ENCODE results near the gene INTU. TPM values are rescaled to one million over a fixed set of nuclear protein-coding genes. Genes with fewer than 3 reads are reported as not detected.

The INTU gene
- total and polyA plus RNA-seq, 4 donors = 0.30 to 1.7 (median 1.1) TPM

DNA sequence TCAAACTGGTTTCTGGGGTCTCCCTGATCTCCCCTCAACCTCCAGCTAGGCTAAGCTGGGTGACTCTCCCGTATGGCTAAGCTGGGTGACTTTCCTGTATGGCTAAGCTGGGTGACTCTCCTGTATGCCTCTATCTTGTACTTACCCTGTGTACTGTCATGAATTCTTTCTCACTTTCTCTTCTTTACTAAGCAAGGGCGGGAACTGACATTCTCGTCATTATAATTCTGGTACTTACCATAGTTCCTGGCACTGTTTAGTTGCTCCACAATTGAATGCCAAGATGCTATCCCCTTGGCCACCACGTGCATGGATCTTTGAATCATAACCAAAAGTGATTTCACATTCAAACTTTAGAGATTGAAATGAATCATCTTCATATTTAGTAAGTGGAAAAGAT is 8.8 kb downstream of the INTU start:
- DNase-seq (ENCODE audit: low spot score) = no peak
- no peak for TF ChIP-seq RAD21 (IDR thresholded peaks at IDR 0.05)
- TF ChIP-seq, protein P1, sequence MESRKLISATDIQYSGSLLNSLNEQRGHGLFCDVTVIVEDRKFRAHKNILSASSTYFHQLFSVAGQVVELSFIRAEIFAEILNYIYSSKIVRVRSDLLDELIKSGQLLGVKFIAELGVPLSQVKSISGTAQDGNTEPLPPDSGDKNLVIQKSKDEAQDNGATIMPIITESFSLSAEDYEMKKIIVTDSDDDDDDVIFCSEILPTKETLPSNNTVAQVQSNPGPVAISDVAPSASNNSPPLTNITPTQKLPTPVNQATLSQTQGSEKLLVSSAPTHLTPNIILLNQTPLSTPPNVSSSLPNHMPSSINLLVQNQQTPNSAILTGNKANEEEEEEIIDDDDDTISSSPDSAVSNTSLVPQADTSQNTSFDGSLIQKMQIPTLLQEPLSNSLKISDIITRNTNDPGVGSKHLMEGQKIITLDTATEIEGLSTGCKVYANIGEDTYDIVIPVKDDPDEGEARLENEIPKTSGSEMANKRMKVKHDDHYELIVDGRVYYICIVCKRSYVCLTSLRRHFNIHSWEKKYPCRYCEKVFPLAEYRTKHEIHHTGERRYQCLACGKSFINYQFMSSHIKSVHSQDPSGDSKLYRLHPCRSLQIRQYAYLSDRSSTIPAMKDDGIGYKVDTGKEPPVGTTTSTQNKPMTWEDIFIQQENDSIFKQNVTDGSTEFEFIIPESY (IDR thresholded peaks at IDR 0.05) = no peak
- no peak for TF ChIP-seq HNF4G (IDR thresholded peaks at IDR 0.05)

DNA sequence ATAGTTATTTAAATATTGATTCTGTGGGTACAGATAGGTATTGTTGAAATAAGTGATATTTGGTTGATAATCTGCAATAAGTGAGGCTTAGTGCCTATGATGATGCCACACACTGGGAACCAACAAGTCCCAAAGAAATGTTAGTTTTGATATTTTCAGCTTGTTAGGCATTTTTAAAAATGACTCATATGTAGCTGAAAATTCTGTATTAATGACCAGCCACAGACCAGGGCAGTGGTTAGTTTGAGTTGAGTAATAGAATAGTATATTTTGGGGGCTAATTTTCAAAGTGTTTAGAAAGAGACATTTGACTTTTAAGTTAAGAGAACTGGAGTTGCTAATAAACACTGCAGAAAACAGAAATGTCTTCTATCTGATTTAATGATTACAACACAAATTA is 9.4 kb downstream of the INTU start:
- Histone ChIP-seq H3K4me3 (ENCODE audit: low read depth in 1 of 3, low read length in 3 of 3) (no peak overlapping the region), H3K9ac (ENCODE audit: low read depth in 1 of 2, low read length in 2 of 2) (no peak overlapping the region), H3K4me1 (ENCODE audit: control insufficient read depth in 4 of 4, insufficient read depth in 4 of 4, low read length in 3 of 4) (no peaks in the 10 kb centered on the region), H3K9me3 (ENCODE audit: control insufficient read depth in 4 of 4, low read length in 3 of 4) (peaks cover 0 to 3% (median 0%) of the 10 kb centered on the region in 4 donors), H3K27ac (ENCODE audit: low read depth in 1 of 2, low read length in 2 of 2) (no peak overlapping the region), H3K27me3 (ENCODE audit: control insufficient read depth in 4 of 4, insufficient read depth in 4 of 4, low read length in 3 of 4) (no peaks in the 10 kb centered on the region), H3K36me3 (ENCODE audit: control insufficient read depth in 4 of 4, insufficient read depth in 3 of 4, low read depth in 1 of 4, low read length in 3 of 4) (peaks cover 0 to 1% (median 0%) of the 10 kb centered on the region in 4 donors)
- DNase-seq (ENCODE audit: low spot score) = no peak
- TF ChIP-seq YY1 (IDR thresholded peaks at IDR 0.05) (no peak), RXRA (IDR thresholded peaks at IDR 0.05) (no peak), HNF4G (IDR thresholded peaks at IDR 0.05) (no peak), FOXA1 (IDR thresholded peaks at IDR 0.05) (no peak), HNF4A (conservative IDR thresholded peaks at IDR 0.05) (no peak), JUND (IDR thresholded peaks at IDR 0.05) (no peak), RAD21 (IDR thresholded peaks at IDR 0.05) (no peak), GABPA (IDR thresholded peaks at IDR 0.05 in 1 of 2, conservative IDR thresholded peaks at IDR 0.05 in 1 of 2) (no peak), NR2F2 (IDR thresholded peaks at IDR 0.05) (no peak), FOXA2 (IDR thresholded peaks at IDR 0.05) (no peak), EGR1 (IDR thresholded peaks at IDR 0.05; ENCODE audit: low read depth in 2 of 2) (no peak), SP1 (IDR thresholded peaks at IDR 0.05) (no peak), TAF1 (conservative IDR thresholded peaks at IDR 0.05) (no peak)
- TF ChIP-seq, protein P2, sequence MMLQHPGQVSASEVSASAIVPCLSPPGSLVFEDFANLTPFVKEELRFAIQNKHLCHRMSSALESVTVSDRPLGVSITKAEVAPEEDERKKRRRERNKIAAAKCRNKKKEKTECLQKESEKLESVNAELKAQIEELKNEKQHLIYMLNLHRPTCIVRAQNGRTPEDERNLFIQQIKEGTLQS (IDR thresholded peaks at IDR 0.05) = no peak
- TF ChIP-seq, protein P1 (IDR thresholded peaks at IDR 0.05) = no peak
- TF ChIP-seq, protein P3, sequence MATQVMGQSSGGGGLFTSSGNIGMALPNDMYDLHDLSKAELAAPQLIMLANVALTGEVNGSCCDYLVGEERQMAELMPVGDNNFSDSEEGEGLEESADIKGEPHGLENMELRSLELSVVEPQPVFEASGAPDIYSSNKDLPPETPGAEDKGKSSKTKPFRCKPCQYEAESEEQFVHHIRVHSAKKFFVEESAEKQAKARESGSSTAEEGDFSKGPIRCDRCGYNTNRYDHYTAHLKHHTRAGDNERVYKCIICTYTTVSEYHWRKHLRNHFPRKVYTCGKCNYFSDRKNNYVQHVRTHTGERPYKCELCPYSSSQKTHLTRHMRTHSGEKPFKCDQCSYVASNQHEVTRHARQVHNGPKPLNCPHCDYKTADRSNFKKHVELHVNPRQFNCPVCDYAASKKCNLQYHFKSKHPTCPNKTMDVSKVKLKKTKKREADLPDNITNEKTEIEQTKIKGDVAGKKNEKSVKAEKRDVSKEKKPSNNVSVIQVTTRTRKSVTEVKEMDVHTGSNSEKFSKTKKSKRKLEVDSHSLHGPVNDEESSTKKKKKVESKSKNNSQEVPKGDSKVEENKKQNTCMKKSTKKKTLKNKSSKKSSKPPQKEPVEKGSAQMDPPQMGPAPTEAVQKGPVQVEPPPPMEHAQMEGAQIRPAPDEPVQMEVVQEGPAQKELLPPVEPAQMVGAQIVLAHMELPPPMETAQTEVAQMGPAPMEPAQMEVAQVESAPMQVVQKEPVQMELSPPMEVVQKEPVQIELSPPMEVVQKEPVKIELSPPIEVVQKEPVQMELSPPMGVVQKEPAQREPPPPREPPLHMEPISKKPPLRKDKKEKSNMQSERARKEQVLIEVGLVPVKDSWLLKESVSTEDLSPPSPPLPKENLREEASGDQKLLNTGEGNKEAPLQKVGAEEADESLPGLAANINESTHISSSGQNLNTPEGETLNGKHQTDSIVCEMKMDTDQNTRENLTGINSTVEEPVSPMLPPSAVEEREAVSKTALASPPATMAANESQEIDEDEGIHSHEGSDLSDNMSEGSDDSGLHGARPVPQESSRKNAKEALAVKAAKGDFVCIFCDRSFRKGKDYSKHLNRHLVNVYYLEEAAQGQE (IDR thresholded peaks at IDR 0.05) = no peak
- TF ChIP-seq, protein P4, sequence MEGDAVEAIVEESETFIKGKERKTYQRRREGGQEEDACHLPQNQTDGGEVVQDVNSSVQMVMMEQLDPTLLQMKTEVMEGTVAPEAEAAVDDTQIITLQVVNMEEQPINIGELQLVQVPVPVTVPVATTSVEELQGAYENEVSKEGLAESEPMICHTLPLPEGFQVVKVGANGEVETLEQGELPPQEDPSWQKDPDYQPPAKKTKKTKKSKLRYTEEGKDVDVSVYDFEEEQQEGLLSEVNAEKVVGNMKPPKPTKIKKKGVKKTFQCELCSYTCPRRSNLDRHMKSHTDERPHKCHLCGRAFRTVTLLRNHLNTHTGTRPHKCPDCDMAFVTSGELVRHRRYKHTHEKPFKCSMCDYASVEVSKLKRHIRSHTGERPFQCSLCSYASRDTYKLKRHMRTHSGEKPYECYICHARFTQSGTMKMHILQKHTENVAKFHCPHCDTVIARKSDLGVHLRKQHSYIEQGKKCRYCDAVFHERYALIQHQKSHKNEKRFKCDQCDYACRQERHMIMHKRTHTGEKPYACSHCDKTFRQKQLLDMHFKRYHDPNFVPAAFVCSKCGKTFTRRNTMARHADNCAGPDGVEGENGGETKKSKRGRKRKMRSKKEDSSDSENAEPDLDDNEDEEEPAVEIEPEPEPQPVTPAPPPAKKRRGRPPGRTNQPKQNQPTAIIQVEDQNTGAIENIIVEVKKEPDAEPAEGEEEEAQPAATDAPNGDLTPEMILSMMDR (IDR thresholded peaks at IDR 0.05; ENCODE audit: low read depth, low read length, missing input control) = no peak
- TF ChIP-seq, protein P5, sequence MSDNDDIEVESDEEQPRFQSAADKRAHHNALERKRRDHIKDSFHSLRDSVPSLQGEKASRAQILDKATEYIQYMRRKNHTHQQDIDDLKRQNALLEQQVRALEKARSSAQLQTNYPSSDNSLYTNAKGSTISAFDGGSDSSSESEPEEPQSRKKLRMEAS (IDR thresholded peaks at IDR 0.05) = no peak

More for the DNA sequence above, 8.8 kb downstream of the INTU start:
- no peak overlapping the region for H3K4me3 ChIP-seq (ENCODE audit: low read depth in 1 of 3, low read length in 3 of 3)
- no peak overlapping the region for H3K9ac ChIP-seq (ENCODE audit: low read depth in 1 of 2, low read length in 2 of 2)
- 85% methylated on average over 4 of the region's 4 CpGs for WGBS
- no peaks in the 10 kb centered on the region for H3K36me3 ChIP-seq (ENCODE audit: control insufficient read depth in 4 of 4, insufficient read depth in 3 of 4, low read depth in 1 of 4, low read length in 3 of 4)
- no peaks in the 10 kb centered on the region for H3K4me1 ChIP-seq (ENCODE audit: control insufficient read depth in 4 of 4, insufficient read depth in 4 of 4, low read length in 3 of 4)
- H3K27me3 ChIP-seq (ENCODE audit: control insufficient read depth in 4 of 4, insufficient read depth in 4 of 4, low read length in 3 of 4) = no peaks in the 10 kb centered on the region
- no peak overlapping the region for H3K27ac ChIP-seq (ENCODE audit: low read depth in 1 of 2, low read length in 2 of 2)
- no peaks in the 10 kb centered on the region for H3K9me3 ChIP-seq (ENCODE audit: control insufficient read depth in 4 of 4, low read length in 3 of 4)
